HG02943 (cell line): ENCODE measurements around the gene CNTD1.

ENCODE experiments used
- ATAC-seq: cut with Tn5 transposase; IDR thresholded peaks from one replicate; pipeline ENCODE4 v1.9.1; 2021; ENCODE audit warnings: mild to moderate bottlenecking, low read depth, moderate library complexity; ENCODE audit not compliant: unreplicated experiment

Gene CNTD1

DNA sequence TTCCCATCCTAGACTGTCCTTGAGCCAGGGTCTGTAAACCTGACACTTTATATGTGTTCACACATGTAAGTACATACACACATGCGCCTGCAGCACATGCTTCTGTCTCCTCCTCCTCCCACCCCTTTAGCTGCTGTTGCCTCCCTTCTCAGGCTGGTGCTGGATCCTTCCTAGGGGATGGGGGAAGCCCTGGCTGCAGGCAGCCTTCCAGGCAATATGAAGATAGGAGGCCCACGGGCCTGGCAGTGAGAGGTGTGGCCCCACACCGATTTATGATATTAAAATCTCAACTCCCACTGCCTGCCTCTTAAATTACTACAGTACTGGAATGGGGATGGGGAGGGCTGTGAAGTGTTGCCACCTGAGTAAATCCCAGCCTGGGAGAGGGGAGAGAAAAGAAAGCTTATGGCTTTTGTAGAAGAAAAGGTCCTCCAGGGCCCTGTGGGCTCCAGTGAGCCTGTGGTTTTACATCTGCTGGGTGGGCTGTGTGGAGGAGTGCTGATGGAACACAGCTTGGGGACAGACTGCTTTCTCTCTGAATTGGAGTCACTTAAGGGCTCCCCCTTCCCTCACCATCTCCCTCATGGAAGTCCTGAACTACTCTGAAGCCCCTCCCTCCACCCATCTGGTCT lies 19.2 kb upstream of the CNTD1 start:
- no peak for ATAC-seq

DNA sequence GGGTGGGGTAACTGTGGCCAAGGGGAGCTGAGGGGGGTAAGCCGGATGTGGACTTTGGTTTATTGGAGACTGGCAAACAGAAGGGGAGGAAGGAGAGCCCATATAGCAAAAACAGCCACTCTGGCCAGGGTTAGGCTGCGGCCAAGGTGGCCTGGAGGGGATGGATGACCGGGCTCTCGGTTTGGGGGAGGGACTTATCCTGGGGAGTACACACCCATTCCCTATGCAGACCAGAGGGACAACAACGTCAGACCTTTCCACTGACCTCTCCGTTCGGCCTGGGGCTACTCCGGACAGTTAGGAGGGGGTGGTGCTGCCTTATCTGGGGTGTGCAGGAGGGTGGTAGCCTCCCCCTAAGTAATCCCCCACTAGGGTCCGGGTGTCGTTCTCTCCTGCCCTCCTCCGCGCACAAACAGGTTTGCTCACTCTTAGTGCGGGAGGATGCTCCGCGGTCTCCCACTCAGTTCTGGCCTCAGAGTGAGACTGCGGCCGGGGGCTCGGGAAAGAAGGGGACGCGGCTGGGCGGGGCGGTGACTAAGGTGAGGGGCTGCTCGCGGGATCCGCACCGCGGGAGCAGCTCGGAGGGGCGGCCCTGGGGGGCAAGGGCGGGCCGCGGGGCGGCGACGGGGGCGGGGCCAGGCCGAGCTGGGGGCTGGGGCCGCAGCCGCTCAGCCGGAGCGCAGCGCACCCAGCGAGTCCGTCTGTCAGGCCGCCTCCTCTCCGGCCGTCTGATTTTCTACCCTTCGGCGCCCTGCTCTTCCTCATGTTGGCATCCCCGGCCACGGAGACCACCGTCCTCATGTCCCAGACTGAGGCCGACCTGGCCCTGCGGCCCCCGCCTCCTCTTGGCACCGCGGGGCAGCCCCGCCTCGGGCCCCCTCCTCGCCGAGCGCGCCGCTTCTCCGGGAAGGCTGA lies 18.5 kb upstream of the CNTD1 start, which contains the start of gene WNK4:
WNK4 (plus strand) TSS at position 675 of the 915 bp plus-strand sequence; CDS start at position 764, 89 bp downstream.
- ATAC-seq: no peak

- ATAC-seq: no peak
These were observed 17.6 kb upstream of the CNTD1 start for GRCh38 chr17:42780851-42781638.

- no peak for ATAC-seq
These were observed 17.0 kb upstream of the CNTD1 start for GRCh38 chr17:42781639-42782165.

DNA sequence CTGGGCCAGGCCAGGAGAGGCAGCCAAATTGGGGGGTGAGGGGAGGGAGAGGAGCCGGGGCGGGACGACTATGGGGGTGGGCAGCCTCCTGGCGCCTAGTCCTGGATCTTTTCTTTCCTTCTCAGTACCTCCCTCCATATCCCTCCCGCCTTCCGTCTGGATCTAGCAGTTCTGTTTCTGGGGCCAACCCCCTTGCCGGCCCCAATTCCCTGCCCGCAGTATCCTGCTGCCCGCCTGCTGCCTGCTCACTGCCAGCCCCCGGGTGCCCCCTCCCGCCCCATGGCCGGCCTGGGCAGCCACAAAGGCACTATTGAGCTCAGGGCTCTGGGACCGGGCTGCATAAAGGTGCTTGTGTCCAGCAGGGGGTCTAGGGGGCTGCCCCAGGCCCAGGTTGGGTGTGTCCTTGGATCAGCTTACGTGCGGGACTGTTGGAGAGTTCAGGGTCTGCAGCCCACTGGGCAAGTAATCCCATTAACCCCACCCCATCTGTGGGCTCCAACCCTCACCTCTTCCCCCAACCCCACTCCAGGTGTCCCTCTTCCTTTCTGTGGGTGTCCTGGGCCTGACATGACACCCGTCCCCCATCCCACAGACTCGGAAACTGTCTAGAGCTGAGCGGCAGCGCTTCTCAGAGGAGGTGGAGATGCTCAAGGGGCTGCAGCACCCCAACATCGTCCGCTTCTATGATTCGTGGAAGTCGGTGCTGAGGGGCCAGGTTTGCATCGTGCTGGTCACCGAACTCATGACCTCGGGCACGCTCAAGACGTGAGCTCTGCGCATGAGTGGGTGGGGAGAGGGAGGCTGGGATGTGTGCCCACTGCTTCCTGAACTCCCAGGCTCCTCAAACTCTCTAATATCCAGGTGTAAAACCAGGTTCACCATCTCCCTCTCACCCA lies 16.2 kb upstream of the CNTD1 start:
- no peak for ATAC-seq

DNA sequence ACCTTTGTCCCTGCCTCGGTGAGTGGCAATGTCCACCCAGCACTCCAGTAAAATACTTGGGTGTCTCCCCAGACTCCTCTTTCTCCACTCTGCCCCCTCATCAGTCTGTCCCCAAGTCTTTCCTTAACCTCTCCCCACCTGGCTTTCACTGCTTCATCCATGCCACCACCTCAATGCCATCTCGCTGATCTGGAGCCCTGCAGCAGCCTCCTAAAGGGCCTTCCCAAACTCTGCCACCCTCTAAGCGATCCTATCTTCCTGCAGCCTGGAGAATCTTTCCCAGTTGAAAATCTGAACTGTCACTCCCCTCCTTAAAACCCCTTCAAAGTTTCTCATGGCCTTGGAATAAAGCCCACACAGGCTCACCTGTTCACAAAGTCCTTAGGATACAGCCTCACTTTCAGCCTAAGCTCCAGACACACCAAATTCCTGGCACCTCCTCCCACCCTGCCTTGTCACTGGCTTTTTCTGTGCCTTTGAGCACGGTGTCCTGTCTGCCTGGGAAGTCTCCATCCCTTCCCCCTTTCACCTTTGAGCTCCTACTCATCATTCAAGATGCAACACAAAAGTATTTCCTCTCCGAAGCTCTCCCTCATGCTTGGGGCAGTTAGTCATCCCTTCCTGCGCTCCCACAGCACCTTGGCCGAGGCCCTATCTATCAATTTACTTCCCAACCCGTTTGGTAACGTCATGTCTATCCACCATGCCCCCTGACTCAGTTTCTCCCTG lies 15.4 kb upstream of the CNTD1 start:
- no peak for ATAC-seq

- no peak for ATAC-seq
These were observed 14.9 kb upstream of the CNTD1 start for GRCh38 chr17:42783791-42784138.

DNA sequence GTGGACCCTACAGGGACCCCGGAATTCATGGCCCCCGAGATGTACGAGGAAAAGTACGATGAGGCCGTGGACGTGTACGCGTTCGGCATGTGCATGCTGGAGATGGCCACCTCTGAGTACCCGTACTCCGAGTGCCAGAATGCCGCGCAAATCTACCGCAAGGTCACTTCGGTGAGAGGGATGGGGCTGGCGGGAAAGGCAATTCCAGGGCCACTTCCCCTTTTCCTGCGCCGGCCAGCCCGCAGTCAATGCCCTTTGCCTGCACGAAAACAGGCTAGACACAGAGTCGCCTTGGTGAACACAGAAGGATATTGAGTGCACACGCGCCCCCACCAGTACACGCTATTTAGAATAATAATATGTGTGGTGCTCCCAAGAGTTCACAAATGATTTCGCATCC lies 14.3 kb upstream of the CNTD1 start:
- ATAC-seq: no peak

GRCh38 chr17:42784811-42785592 lies 13.7 kb upstream of the CNTD1 start:
- no peak for ATAC-seq

DNA sequence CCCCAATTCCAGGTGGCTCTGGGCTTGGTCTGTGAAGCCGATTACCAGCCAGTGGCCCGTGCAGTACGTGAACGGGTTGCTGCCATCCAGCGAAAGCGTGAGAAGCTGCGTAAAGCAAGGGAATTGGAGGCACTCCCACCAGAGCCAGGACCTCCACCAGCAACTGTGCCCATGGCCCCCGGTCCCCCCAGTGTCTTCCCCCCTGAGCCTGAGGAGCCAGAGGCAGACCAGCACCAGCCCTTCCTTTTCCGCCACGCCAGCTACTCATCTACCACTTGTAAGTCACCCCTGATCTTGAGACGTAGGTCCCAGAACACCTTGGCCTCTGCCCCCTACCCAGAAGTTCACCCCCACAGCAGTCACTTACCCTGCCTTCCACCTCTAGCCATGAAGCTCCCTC lies 11.4 kb upstream of the CNTD1 start:
- no peak for ATAC-seq

- ATAC-seq: no peak
These were observed 6.7 kb upstream of the CNTD1 start for GRCh38 chr17:42791948-42792347.

GRCh38 chr17:42792545-42792944 lies 6.1 kb upstream of the CNTD1 start:
- no peak for ATAC-seq

- ATAC-seq: no peak
These were observed 3.6 kb upstream of the CNTD1 start for GRCh38 chr17:42795061-42795460.

- no peak for ATAC-seq
These were observed 3.2 kb upstream of the CNTD1 start for GRCh38 chr17:42795465-42795864.

DNA sequence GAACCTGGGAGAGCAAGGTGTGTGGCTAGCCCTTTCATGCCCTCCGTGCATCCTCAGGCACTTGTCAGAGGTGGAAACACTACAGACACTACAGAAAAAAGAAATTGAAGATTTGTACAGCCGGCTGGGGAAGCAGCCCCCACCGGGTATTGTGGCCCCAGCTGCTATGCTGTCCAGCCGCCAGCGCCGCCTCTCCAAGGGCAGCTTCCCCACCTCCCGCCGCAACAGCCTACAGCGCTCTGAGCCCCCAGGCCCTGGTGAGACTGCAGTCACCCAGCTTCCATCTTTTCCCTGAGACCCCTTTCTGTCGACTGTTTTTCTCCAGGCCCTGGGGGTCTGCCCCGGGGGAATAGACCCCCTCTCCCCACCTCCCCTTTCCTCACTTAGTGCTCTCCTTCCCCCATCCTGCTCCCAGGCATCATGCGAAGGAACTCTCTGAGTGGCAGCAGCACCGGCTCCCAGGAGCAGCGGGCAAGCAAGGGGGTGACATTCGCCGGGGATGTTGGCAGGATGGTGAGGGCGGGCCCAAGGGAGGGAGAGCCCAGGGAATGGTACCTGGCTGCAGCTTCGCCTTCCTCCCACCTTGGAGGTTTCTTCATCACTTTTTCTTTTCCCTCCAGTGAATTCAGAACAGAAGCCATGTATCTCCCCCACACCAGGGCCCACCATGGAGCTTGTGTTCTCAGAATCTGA lies 2.4 kb upstream of the CNTD1 start:
- no peak for ATAC-seq

- no peak for ATAC-seq
These were observed 1.3 kb upstream of the CNTD1 start for GRCh38 chr17:42797067-42798007.

- ATAC-seq: no peak
These were observed 664 bp upstream of the CNTD1 start for GRCh38 chr17:42798011-42798382.
